Measurements from ENCODE around the gene CDK18.

The CDK18 gene

DNA sequence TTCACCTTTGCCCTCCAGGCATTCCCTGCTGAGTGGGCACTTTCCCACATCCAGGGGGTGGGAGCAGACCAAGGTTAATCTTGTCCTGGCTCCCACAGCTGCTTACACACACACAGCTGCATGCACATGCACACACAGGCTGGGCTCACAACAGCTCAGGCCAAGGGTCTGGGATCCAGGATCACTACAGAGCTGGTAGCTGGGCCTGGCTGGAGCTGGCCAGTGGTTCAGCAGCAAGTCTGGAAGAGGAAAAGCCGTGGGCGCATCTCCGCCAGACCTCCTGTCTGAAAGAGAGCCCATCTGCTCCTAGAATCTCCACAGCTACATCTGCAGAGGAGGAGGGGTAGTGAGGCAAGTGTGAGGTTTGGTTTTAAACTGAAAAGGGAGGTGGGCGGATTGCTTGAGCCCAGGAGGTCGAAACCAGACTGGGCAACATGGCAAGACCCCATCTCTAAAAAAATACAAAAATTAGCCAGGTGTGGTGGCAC lies 3.8 kb downstream of the CDK18 start:
- DNase-seq (no peak), ATAC-seq (ENCODE audit: insufficient read depth, low read depth) (no peak)
- Histone ChIP-seq H2AFZ (ENCODE audit: low read depth, low read length) (no peak overlapping the region), H3K4me1 (ENCODE audit: insufficient read depth, low read length) (peaks cover 22% of the 10 kb centered on the region), H3K27me3 (ENCODE audit: insufficient read depth, low read length, poor library complexity) (peaks cover 24% of the 10 kb centered on the region), H3K79me2 (ENCODE audit: insufficient read depth, low read length) (no peaks in the 10 kb centered on the region), H3K4me3 (ENCODE audit: low read depth in 1 of 2, low read length in 2 of 2) (no peak overlapping the region), H3K36me3 (ENCODE audit: insufficient read depth, low read length) (no peaks in the 10 kb centered on the region), H3K9ac (ENCODE audit: low read depth, low read length) (no peak overlapping the region), H3K27ac (ENCODE audit: low read length) (no peak overlapping the region), H4K20me1 (ENCODE audit: insufficient read depth, low read length) (peaks cover 9% of the 10 kb centered on the region), H3K9me3 (ENCODE audit: insufficient read depth, low read length, severe bottlenecking) (no peaks in the 10 kb centered on the region), H3K4me2 (ENCODE audit: insufficient read depth, low read length) (no peak overlapping the region)
- no peak for TF ChIP-seq EZH2 (IDR thresholded peaks at IDR 0.05; ENCODE audit: borderline replicate concordance, low read depth, low read length, severe bottlenecking)
- TF ChIP-seq, protein P1, sequence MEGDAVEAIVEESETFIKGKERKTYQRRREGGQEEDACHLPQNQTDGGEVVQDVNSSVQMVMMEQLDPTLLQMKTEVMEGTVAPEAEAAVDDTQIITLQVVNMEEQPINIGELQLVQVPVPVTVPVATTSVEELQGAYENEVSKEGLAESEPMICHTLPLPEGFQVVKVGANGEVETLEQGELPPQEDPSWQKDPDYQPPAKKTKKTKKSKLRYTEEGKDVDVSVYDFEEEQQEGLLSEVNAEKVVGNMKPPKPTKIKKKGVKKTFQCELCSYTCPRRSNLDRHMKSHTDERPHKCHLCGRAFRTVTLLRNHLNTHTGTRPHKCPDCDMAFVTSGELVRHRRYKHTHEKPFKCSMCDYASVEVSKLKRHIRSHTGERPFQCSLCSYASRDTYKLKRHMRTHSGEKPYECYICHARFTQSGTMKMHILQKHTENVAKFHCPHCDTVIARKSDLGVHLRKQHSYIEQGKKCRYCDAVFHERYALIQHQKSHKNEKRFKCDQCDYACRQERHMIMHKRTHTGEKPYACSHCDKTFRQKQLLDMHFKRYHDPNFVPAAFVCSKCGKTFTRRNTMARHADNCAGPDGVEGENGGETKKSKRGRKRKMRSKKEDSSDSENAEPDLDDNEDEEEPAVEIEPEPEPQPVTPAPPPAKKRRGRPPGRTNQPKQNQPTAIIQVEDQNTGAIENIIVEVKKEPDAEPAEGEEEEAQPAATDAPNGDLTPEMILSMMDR (IDR thresholded peaks at IDR 0.05; ENCODE audit: borderline replicate concordance, extremely low read depth, low read length, poor library complexity, severe bottlenecking), result no peak

DNA sequence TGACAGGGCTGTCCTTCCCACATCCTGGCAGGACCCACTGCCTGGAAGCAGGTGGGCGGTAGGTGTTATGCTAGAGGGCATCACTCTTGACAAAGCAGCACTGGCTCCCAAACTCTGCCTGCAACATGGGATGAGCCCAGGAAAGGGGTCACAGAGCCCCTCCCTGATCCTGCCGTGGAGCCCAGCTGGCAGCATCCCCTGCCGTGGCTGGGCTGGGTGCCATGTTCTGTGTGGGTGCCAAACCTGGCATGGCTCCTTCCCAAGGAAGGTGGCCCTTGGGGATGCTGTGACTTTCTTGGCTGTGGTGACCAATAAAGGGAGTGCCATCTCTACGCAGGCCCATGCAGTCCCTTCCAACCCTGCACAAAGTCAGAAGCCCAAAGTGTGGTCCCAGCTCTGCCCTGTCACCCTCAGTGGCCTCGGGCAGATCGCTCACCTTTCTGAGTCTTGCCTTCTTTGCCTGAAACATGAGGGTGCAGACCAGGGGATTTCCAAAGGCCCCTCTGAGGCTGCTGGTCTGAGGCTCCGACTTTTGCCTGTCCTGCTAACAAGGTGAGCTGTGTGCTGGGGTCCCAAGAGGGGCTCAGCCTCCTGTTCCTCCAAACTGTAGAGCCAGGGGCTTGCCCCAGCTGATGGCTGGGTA lies 6.0 kb downstream of the CDK18 start:
- Histone ChIP-seq H4K20me1 (ENCODE audit: insufficient read depth, low read length) (peaks cover 14% of the 10 kb centered on the region), H3K9ac (ENCODE audit: low read depth, low read length) (no peak overlapping the region), H3K36me3 (ENCODE audit: insufficient read depth, low read length) (no peaks in the 10 kb centered on the region), H2AFZ (ENCODE audit: low read depth, low read length) (no peak overlapping the region), H3K9me3 (ENCODE audit: insufficient read depth, low read length, severe bottlenecking) (no peaks in the 10 kb centered on the region), H3K27ac (ENCODE audit: low read length) (no peak overlapping the region), H3K4me2 (ENCODE audit: insufficient read depth, low read length) (no peak overlapping the region), H3K79me2 (ENCODE audit: insufficient read depth, low read length) (no peaks in the 10 kb centered on the region), H3K4me3 (ENCODE audit: low read depth in 1 of 2, low read length in 2 of 2) (no peak overlapping the region), H3K4me1 (ENCODE audit: insufficient read depth, low read length) (peaks cover 5% of the 10 kb centered on the region), H3K27me3 (ENCODE audit: insufficient read depth, low read length, poor library complexity) (peaks cover 6% of the 10 kb centered on the region)
- DNase-seq (no peak), ATAC-seq (ENCODE audit: insufficient read depth, low read depth) (no peak)
- no peak for TF ChIP-seq EZH2 (IDR thresholded peaks at IDR 0.05; ENCODE audit: borderline replicate concordance, low read depth, low read length, severe bottlenecking)
- TF ChIP-seq, protein P1 (IDR thresholded peaks at IDR 0.05; ENCODE audit: borderline replicate concordance, extremely low read depth, low read length, poor library complexity, severe bottlenecking), result no peak

DNA sequence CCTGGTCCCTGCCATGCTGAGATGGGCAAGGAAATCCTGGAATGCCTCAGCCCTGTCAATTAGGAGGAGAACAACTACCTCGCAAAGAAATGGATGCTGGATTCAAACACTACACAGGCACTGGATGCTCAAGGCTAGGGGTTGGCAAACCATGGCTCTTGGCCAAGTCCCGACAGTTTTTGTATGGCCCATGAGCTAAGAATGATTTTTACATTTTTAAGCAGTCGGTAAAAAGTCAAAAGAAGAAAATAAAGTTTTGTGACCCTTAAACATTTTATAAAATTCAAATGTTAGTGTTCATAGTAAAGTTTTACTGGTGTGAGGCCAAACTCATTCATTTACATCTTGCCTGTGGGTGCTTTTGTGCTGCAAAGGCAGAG lies 6.5 kb downstream of the CDK18 start:
- Histone ChIP-seq H3K27ac (ENCODE audit: low read length) (no peak overlapping the region), H4K20me1 (ENCODE audit: insufficient read depth, low read length) (peaks cover 9% of the 10 kb centered on the region), H3K4me3 (ENCODE audit: low read depth in 1 of 2, low read length in 2 of 2) (no peak overlapping the region), H2AFZ (ENCODE audit: low read depth, low read length) (no peak overlapping the region), H3K36me3 (ENCODE audit: insufficient read depth, low read length) (no peaks in the 10 kb centered on the region), H3K4me1 (ENCODE audit: insufficient read depth, low read length) (peaks cover under 1% of the 10 kb centered on the region; the same call in 1 of the 2 replicates), H3K9me3 (ENCODE audit: insufficient read depth, low read length, severe bottlenecking) (no peaks in the 10 kb centered on the region), H3K9ac (ENCODE audit: low read depth, low read length) (no peak overlapping the region), H3K79me2 (ENCODE audit: insufficient read depth, low read length) (no peaks in the 10 kb centered on the region), H3K4me2 (ENCODE audit: insufficient read depth, low read length) (no peak overlapping the region), H3K27me3 (ENCODE audit: insufficient read depth, low read length, poor library complexity) (peaks cover under 1% of the 10 kb centered on the region)
- TF ChIP-seq EZH2 (IDR thresholded peaks at IDR 0.05; ENCODE audit: borderline replicate concordance, low read depth, low read length, severe bottlenecking), result no peak
- TF ChIP-seq, protein P1 (IDR thresholded peaks at IDR 0.05; ENCODE audit: borderline replicate concordance, extremely low read depth, low read length, poor library complexity, severe bottlenecking), result no peak
- DNase-seq (no peak), ATAC-seq (ENCODE audit: insufficient read depth, low read depth) (no peak)

Data from DND-41 (cell line).